Testis (tissue), 2 donors: ENCODE results near the gene HSPA1L.
"Not testable (repeated sequence)": the region's sequence is repeated elsewhere in the genome, so short reads cannot be mapped to it uniquely, and the experiment has no call there.

Experiments
- CTCF ChIP-seq, 3 experiments: fragments of 450-650 bp in 2 of 3; fragments of 200-600 bp in 1 of 3; sonication (generic) in 1 of 3; IDR thresholded peaks; one replicate each; pipeline ENCODE4 v1.5.1; 2016 to 2019; ENCODE audit warnings: antibody characterized with exemption in 3 of 3, mild to moderate bottlenecking in 2 of 3, moderate library complexity in 1 of 3
- POLR2A ChIP-seq: fragments of 450-650 bp; IDR thresholded peaks from one replicate; pipeline ENCODE4 v1.6.1; 2017; ENCODE audit warnings: antibody characterized with exemption, mild to moderate bottlenecking, moderate library complexity

GRCh38 chr6:31851980-31852718 is 37.1 kb upstream of the HSPA1L start:
- TF ChIP-seq CTCF (IDR thresholded peaks at IDR 0.05); POLR2A: not testable (repeated sequence)
